Neural progenitor cell (in vitro differentiated cells): Measurements from ENCODE around the gene SLC4A4. TPM values are rescaled to one million over a fixed set of nuclear protein-coding genes. Genes with fewer than 3 reads are reported as not detected.

ENCODE experiments used
- DNase-seq: peaks from one replicate; pipeline ENCODE4 v3.0.0-alpha.2; 2016; ENCODE audit warnings: low spot score
- H2AFZ ChIP-seq: fragments of 200-600 bp; sonication (generic); replicated peaks from 2 replicates; pipeline ENCODE4 v1.6.1; 2016; ENCODE audit warnings: antibody characterized with exemption
- H3F3A ChIP-seq: fragments of 200-600 bp; sonication (generic); 2 replicates; pipeline ENCODE4 v1.6.1; 2016; ENCODE audit warnings: antibody characterized with exemption, low read depth
- H3K27ac ChIP-seq: fragments of 200-600 bp; sonication (generic); 2 replicates; pipeline ENCODE4 v1.5.1; 2016; ENCODE audit warnings: mild to moderate bottlenecking
- H3K27me3 ChIP-seq: fragments of 200-600 bp; sonication (generic); 2 replicates; pipeline ENCODE4 v1.6.1; 2016; ENCODE audit warnings: mild to moderate bottlenecking, moderate library complexity
- H3K36me3 ChIP-seq: fragments of 200-600 bp; sonication (generic); 2 replicates; pipeline ENCODE4 v1.5.1; 2016
- H3K4me1 ChIP-seq: fragments of 200-600 bp; sonication (generic); 2 replicates; pipeline ENCODE4 v1.6.1; 2016; ENCODE audit warnings: mixed run types
- H3K4me2 ChIP-seq: fragments of 200-600 bp; sonication (generic); 2 replicates; pipeline ENCODE4 v1.6.1; 2016
- H3K4me3 ChIP-seq: fragments of 200-600 bp; sonication (generic); 2 replicates; pipeline ENCODE4 v1.5.1; 2016
- H3K79me2 ChIP-seq: fragments of 200-600 bp; sonication (generic); 2 replicates; pipeline ENCODE4 v1.6.1; 2016; ENCODE audit warnings: low read depth
- H3K9ac ChIP-seq: fragments of 200-600 bp; sonication (generic); 2 replicates; pipeline ENCODE4 v1.6.1; 2016
- H3K9me3 ChIP-seq: fragments of 200-600 bp; sonication (generic); 2 replicates; pipeline ENCODE4 v1.5.1; 2016; ENCODE audit warnings: low read depth
- H4K20me1 ChIP-seq: fragments of 200-600 bp; sonication (generic); 2 replicates; pipeline ENCODE4 v1.6.1; 2016; ENCODE audit warnings: low read depth
- H3K27ac Mint-ChIP-seq: 3 replicates; pipeline ENCODE4 v1.8.0; 2021; ENCODE audit warnings: mixed read lengths
- H3K27me3 Mint-ChIP-seq: 2 replicates; pipeline ENCODE4 v1.8.0; 2022; ENCODE audit warnings: low read depth, mild to moderate bottlenecking, inconsistent platforms, moderate library complexity, mixed read lengths; ENCODE audit not compliant: insufficient read depth
- H3K36me3 Mint-ChIP-seq: 3 replicates; pipeline ENCODE4 v1.8.0; 2021; ENCODE audit warnings: mixed read lengths
- H3K4me1 Mint-ChIP-seq: 3 replicates; pipeline ENCODE4 v1.8.0; 2021; ENCODE audit warnings: mixed read lengths
- H3K4me3 Mint-ChIP-seq: 3 replicates; pipeline ENCODE4 v1.8.0; 2021; ENCODE audit warnings: mild to moderate bottlenecking, moderate library complexity, mixed read lengths
- H3K9me3 Mint-ChIP-seq: 3 replicates; pipeline ENCODE4 v1.8.0; 2020; ENCODE audit warnings: mixed read lengths
- EZH2 ChIP-seq: fragments of 200-600 bp; sonication (generic); IDR thresholded peaks from 2 replicates; pipeline ENCODE4 v1.6.1; 2017; ENCODE audit warnings: antibody characterized with exemption, mild to moderate bottlenecking, moderate library complexity
- EZH2phosphoT487 ChIP-seq: fragments of 200-600 bp; sonication (generic); IDR thresholded peaks from 2 replicates; pipeline ENCODE4 v1.6.1; 2017; ENCODE audit warnings: antibody characterized with exemption
- total RNA-seq: library from RNA; depleted of rRNA; stranded (reverse); fragments of >200 nt; gene quantifications from 2 replicates; pipeline ENCODE4 v1.2.3, GENCODE V29; 2015; ENCODE audit warnings: low replicate concordance
- TF ChIP-seq, protein P1 (sequence below): fragments of 200-600 bp; sonication (generic); IDR thresholded peaks from 2 replicates; pipeline ENCODE4 v1.5.1; 2017; ENCODE audit warnings: antibody characterized with exemption, mild to moderate bottlenecking

Gene SLC4A4
- total RNA-seq, 1 donor from 2014 or later = not detected

DNA sequence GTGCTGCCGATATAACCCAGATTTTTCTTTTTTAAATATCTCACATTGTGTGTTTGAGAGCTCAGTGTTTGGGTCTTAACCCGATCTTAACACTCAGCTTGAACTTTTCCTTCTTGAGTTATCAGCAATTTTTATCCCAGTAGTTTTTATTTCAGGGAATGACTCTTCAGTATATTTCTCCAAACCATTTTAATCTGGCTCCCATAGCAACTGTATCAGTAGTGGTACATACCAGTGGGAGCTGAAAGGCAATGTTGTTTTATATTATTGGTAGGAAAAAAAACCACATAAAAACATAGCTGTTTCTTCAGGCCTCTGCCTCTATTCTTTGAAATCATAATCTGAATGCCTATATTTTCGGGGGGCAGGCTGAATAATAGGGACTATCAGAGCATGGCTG, 111.1 kb downstream of the SLC4A4 start:
- no peaks in the 10 kb centered on the region for H4K20me1 ChIP-seq
- no peak overlapping the region for H3K4me3 ChIP-seq
- no peaks in the 10 kb centered on the region for H3K9me3 Mint-ChIP-seq
- no peak overlapping the region for H3K27ac ChIP-seq
- H3K79me2 ChIP-seq = no peaks in the 10 kb centered on the region
- no peak overlapping the region for H3K27ac Mint-ChIP-seq
- no peaks in the 10 kb centered on the region for H3F3A ChIP-seq
- H3K36me3 Mint-ChIP-seq = no peaks in the 10 kb centered on the region
- H3K27me3 ChIP-seq = no peaks in the 10 kb centered on the region
- H3K4me3 Mint-ChIP-seq = no peak overlapping the region
- no peaks in the 10 kb centered on the region for H3K4me1 Mint-ChIP-seq
- no peaks in the 10 kb centered on the region for H3K4me1 ChIP-seq
- H3K36me3 ChIP-seq = no peaks in the 10 kb centered on the region
- H3K4me2 ChIP-seq = no peak overlapping the region
- H3K9me3 ChIP-seq = no peaks in the 10 kb centered on the region
- TF ChIP-seq EZH2 (no peak), EZH2phosphoT487 (no peak)
- TF ChIP-seq, protein P1, sequence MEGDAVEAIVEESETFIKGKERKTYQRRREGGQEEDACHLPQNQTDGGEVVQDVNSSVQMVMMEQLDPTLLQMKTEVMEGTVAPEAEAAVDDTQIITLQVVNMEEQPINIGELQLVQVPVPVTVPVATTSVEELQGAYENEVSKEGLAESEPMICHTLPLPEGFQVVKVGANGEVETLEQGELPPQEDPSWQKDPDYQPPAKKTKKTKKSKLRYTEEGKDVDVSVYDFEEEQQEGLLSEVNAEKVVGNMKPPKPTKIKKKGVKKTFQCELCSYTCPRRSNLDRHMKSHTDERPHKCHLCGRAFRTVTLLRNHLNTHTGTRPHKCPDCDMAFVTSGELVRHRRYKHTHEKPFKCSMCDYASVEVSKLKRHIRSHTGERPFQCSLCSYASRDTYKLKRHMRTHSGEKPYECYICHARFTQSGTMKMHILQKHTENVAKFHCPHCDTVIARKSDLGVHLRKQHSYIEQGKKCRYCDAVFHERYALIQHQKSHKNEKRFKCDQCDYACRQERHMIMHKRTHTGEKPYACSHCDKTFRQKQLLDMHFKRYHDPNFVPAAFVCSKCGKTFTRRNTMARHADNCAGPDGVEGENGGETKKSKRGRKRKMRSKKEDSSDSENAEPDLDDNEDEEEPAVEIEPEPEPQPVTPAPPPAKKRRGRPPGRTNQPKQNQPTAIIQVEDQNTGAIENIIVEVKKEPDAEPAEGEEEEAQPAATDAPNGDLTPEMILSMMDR = no peak
- H3K9ac ChIP-seq = no peak overlapping the region
- H3K27me3 Mint-ChIP-seq = no peaks in the 10 kb centered on the region
- no peak overlapping the region for H2AFZ ChIP-seq
- no peak for DNase-seq

- Mint-ChIP-seq H3K4me3 (no peak overlapping the region), H3K27me3 (no peaks in the 10 kb centered on the region), H3K9me3 (no peaks in the 10 kb centered on the region), H3K36me3 (no peaks in the 10 kb centered on the region), H3K27ac (no peak overlapping the region), H3K4me1 (no peaks in the 10 kb centered on the region)
- Histone ChIP-seq H3K27ac (no peak overlapping the region), H3K4me3 (no peak overlapping the region), H3K4me1 (no peaks in the 10 kb centered on the region), H3K9ac (no peak overlapping the region), H3K4me2 (no peak overlapping the region), H3K27me3 (no peaks in the 10 kb centered on the region), H3K36me3 (no peaks in the 10 kb centered on the region), H3K79me2 (no peaks in the 10 kb centered on the region), H2AFZ (no peak overlapping the region), H3K9me3 (no peaks in the 10 kb centered on the region), H4K20me1 (no peaks in the 10 kb centered on the region), H3F3A (no peaks in the 10 kb centered on the region)
- DNase-seq = no peak
- TF ChIP-seq EZH2 (no peak), EZH2phosphoT487 (no peak)
- TF ChIP-seq, protein P1 = no peak
These were observed 114.7 kb downstream of the SLC4A4 start for GRCh38 chr4:71453531-71453930.

DNA sequence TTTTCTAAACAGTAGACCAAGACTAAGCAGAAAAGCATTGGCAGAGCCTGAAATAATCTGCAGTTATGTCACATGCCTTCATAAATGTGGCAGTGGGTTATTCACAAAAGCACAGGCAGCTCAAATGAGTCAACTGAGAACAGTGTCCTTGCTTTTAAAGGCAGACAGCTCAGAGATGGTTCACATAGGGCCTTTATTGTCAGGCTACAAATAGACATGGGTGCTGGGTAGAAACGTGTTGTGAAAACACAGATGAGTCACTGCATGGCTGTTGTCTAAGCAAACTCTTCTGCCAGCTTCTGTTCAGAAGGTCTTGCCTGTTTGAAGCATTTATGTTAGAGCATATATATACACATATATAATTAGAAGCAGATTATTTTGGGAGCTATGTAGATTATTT, 118.0 kb downstream of the SLC4A4 start:
- TF ChIP-seq EZH2 (no peak), EZH2phosphoT487 (no peak)
- TF ChIP-seq, protein P1 = no peak
- Mint-ChIP-seq H3K27ac (no peak overlapping the region), H3K36me3 (no peaks in the 10 kb centered on the region), H3K4me3 (no peak overlapping the region), H3K4me1 (peaks cover 4% of the 10 kb centered on the region), H3K9me3 (no peaks in the 10 kb centered on the region), H3K27me3 (no peaks in the 10 kb centered on the region)
- no peaks in the 10 kb centered on the region for H3K79me2 ChIP-seq
- no peaks in the 10 kb centered on the region for H3K36me3 ChIP-seq
- H3K4me1 ChIP-seq = no peaks in the 10 kb centered on the region
- no peak overlapping the region for H3K9ac ChIP-seq
- no peaks in the 10 kb centered on the region for H3F3A ChIP-seq
- no peak overlapping the region for H3K4me3 ChIP-seq
- H4K20me1 ChIP-seq = no peaks in the 10 kb centered on the region
- H3K9me3 ChIP-seq = no peaks in the 10 kb centered on the region
- no peak overlapping the region for H3K27ac ChIP-seq
- no peak overlapping the region for H3K4me2 ChIP-seq
- no peaks in the 10 kb centered on the region for H3K27me3 ChIP-seq
- DNase-seq = no peak
- H2AFZ ChIP-seq = no peak overlapping the region
